ENCODE measurements around the gene ZNF665. TPM values are rescaled to one million over a fixed set of nuclear protein-coding genes. Genes with fewer than 3 reads are reported as not detected.

ZNF665 gene
- total and polyA plus RNA-seq, 2 donors (not counting 1 experiment from before 2014, with no cell fraction given) = 12.8 to 16.3 TPM

DNA sequence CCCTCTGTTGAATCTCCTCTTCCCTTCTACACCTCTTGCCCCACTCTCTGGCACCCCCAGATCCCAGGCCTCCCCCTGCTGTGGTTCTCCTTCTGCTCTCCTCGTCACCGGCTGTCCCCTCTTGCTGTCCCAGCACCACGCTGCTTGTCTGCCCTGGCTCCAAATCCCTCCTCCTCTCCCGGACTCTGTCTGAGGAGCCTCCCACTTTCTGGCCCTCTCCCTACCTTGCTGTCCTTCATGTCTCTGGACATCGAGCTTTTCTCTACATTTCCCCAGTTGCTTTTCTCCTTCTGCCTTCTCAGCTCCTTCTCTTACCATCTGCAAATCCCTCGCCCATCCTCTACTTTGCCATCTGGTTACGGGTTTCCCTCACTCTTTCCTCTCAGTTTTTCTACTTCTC, 35.5 kb downstream of the ZNF665 start:
- intact Hi-C loops (cut with micrococcal nuclease) = no loop called here
- Histone ChIP-seq H2AFZ (ENCODE audit: insufficient read depth, low read depth, low read length, poor library complexity, severe bottlenecking) (peak overlapping the region; percentile 77), H3K9ac (ENCODE audit: low read length) (peak overlapping the region; percentile 72), H4K20me1 (ENCODE audit: control insufficient read depth, insufficient read depth, low read length, poor library complexity, severe bottlenecking) (no peaks in the 10 kb centered on the region), H3K9me3 (ENCODE audit: control extremely low read depth in 1 of 3, control insufficient read depth in 2 of 3, insufficient read depth in 1 of 3, low read length in 2 of 3) (peaks cover 1 to 58% (median 12%) of the 10 kb centered on the region in 3 donors), H3K36me3 (replicated peaks in 1 of 2; ENCODE audit: control extremely low read depth in 1 of 2, control insufficient read depth in 1 of 2, extremely low read depth in 1 of 2, insufficient read depth in 2 of 2, low read length in 1 of 2) (peaks cover 0 to 15% of the 10 kb centered on the region in 2 experiments), H3K79me2 (ENCODE audit: control insufficient read depth, insufficient read depth, low read length) (peaks cover 14% of the 10 kb centered on the region), H3K4me1 (ENCODE audit: control insufficient read depth in 2 of 2, insufficient read depth in 2 of 2, low read length in 2 of 2) (peaks cover 13 to 17% of the 10 kb centered on the region in 2 donors), H3K4me3 (ENCODE audit: control extremely low read depth in 1 of 5, extremely low read depth in 1 of 5, insufficient read depth in 1 of 5, low read depth in 2 of 5, low read length in 4 of 5) (peak overlapping the region in 3 of 5 experiments; percentile 65 to 70 (median 66)), H3K4me2 (replicated peaks; ENCODE audit: low read depth, low read length, poor library complexity, severe bottlenecking) (peak overlapping the region; percentile 70), H3K27ac (ENCODE audit: low read length in 2 of 2) (peak overlapping the region in 1 of 2 donors; percentile 50), H3K27me3 (replicated peaks in 1 of 4; ENCODE audit: control extremely low read depth in 1 of 4, control insufficient read depth in 3 of 4, insufficient read depth in 4 of 4, low read length in 3 of 4) (no peaks in the 10 kb centered on the region)
- Mint-ChIP-seq H3K4me3 (peak overlapping the region; percentile 92), H3K27me3 (no peaks in the 10 kb centered on the region), H3K4me1 (peaks cover 26% of the 10 kb centered on the region), H3K27ac (peak overlapping the region; percentile 54), H3K9me3 (ENCODE audit: insufficient read depth) (peaks cover 12% of the 10 kb centered on the region)
- ChIA-PET POLR2A (interaction anchor here (0.7 kb wide), 1 partner anchor 193 kb away, joined by 6 read pairs; no protein-coding TSS in a partner anchor), CTCF (no interaction called here)
- DNase-seq (peak; percentile 14), ATAC-seq (ENCODE audit: low read depth) (no peak)
- TF ChIP-seq EZH2 (IDR thresholded peaks at IDR 0.05; ENCODE audit: borderline replicate concordance, insufficient read depth, low read depth, low read length, poor library complexity, severe bottlenecking) = no peak
- TF ChIP-seq CTCF (IDR thresholded peaks at IDR 0.05) = no peak
- 71% methylated on average over 7 of the region's 7 CpGs for WGBS (ENCODE audit: insufficient coverage)

DNA sequence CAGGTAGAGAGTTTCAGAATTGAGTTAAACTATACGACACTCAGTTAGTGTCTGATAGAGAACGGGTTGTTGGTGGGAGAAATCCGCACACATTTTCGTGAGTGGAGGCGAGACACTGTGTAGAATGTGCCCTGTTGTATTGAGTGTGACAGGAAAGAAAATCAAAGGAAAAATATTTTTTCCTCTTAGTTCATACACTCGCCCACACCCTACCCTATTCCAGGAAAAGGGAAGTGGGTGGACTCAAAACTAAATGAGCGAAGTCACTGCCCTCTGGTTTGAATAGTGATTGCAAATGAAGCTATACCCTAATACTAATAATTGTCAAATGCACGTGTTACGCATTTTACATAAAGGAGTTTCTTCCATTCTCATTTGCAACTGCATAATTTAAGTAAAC, 36.3 kb downstream of the ZNF665 start:
- H3K9me3 ChIP-seq (ENCODE audit: control extremely low read depth in 1 of 3, control insufficient read depth in 2 of 3, insufficient read depth in 1 of 3, low read length in 2 of 3) = peaks cover 1 to 58% (median 7%) of the 10 kb centered on the region in 3 donors
- peaks cover 14% of the 10 kb centered on the region for H3K79me2 ChIP-seq (ENCODE audit: control insufficient read depth, insufficient read depth, low read length)
- H3K4me2 ChIP-seq (replicated peaks; ENCODE audit: low read depth, low read length, poor library complexity, severe bottlenecking) = no peak overlapping the region
- no peak overlapping the region for H3K27ac ChIP-seq (ENCODE audit: low read length in 2 of 2)
- peak overlapping the region; percentile 92 for H3K4me3 Mint-ChIP-seq
- intact Hi-C loops (cut with micrococcal nuclease) = no loop called here
- peaks cover 0 to 15% of the 10 kb centered on the region in 2 experiments for H3K36me3 ChIP-seq (replicated peaks in 1 of 2; ENCODE audit: control extremely low read depth in 1 of 2, control insufficient read depth in 1 of 2, extremely low read depth in 1 of 2, insufficient read depth in 2 of 2, low read length in 1 of 2)
- no peaks in the 10 kb centered on the region for H3K27me3 Mint-ChIP-seq
- CTCF ChIA-PET = no interaction called here
- H4K20me1 ChIP-seq (ENCODE audit: control insufficient read depth, insufficient read depth, low read length, poor library complexity, severe bottlenecking) = no peaks in the 10 kb centered on the region
- WGBS (ENCODE audit: insufficient coverage) = 94% methylated on average over 2 of the region's 9 CpGs
- peaks cover 12% of the 10 kb centered on the region for H3K9me3 Mint-ChIP-seq (ENCODE audit: insufficient read depth)
- TF ChIP-seq CTCF (IDR thresholded peaks at IDR 0.05) = no peak
- TF ChIP-seq EZH2 (IDR thresholded peaks at IDR 0.05; ENCODE audit: borderline replicate concordance, insufficient read depth, low read depth, low read length, poor library complexity, severe bottlenecking) = no peak
- H2AFZ ChIP-seq (ENCODE audit: insufficient read depth, low read depth, low read length, poor library complexity, severe bottlenecking) = no peak overlapping the region
- H3K27me3 ChIP-seq (replicated peaks in 1 of 4; ENCODE audit: control extremely low read depth in 1 of 4, control insufficient read depth in 3 of 4, insufficient read depth in 4 of 4, low read length in 3 of 4) = no peaks in the 10 kb centered on the region
- ATAC-seq (ENCODE audit: low read depth) (no peak), DNase-seq (no peak)
- H3K4me3 ChIP-seq (ENCODE audit: control extremely low read depth in 1 of 5, extremely low read depth in 1 of 5, insufficient read depth in 1 of 5, low read depth in 2 of 5, low read length in 4 of 5) = no peak overlapping the region
- peak overlapping the region; percentile 54 for H3K27ac Mint-ChIP-seq
- H3K4me1 ChIP-seq (ENCODE audit: control insufficient read depth in 2 of 2, insufficient read depth in 2 of 2, low read length in 2 of 2) = peaks cover 13 to 17% of the 10 kb centered on the region in 2 donors
- POLR2A ChIA-PET = no interaction called here
- H3K9ac ChIP-seq (ENCODE audit: low read length) = no peak overlapping the region
- peaks cover 26% of the 10 kb centered on the region for H3K4me1 Mint-ChIP-seq

Data from B cell (primary cell).